ENCODE results near the gene ZC3H12A.

Gene ZC3H12A

GRCh38 chr1:37476460-37477197 lies 2.2 kb downstream of the ZC3H12A start:
- ChIA-PET POLR2A (interaction anchor here (0.6 to 4.6 kb wide), 7 partner anchors 9 to 1515 kb away, joined by 3 to 43 read pairs (median 4); partner anchors contain the start of genes MEAF6 and SNIP1), CTCF (interaction anchor here (1.0 to 10.7 kb wide), 4 partner anchors 9 to 38 kb away, joined by 4 to 127 read pairs (median 14); no protein-coding TSS in a partner anchor)
- peaks cover 0 to 62% of the 10 kb centered on the region in 2 experiments; a peak in 1 of 3 replicates for H3K36me3 ChIP-seq (ENCODE audit: control insufficient read depth in 2 of 2, insufficient read depth in 1 of 2, low read length in 2 of 2)
- H3K4me3 ChIP-seq (ENCODE audit: low read depth, low read length) = peak overlapping the region; percentile 71
- H3K27ac ChIP-seq (ENCODE audit: extremely low read depth, low read depth, low read length) = peak overlapping the region; percentile 37
- H3K4me1 ChIP-seq (ENCODE audit: control insufficient read depth, insufficient read depth, low read length) = peaks cover 14% of the 10 kb centered on the region
- H3K9me3 ChIP-seq (ENCODE audit: control insufficient read depth, insufficient read depth, low read depth, low read length) = no peaks in the 10 kb centered on the region
- TF ChIP-seq ZNF48 (tag by site-specific recombination; IDR thresholded peaks at IDR 0.05) (no peak), ZBTB44 (tag by site-specific recombination; IDR thresholded peaks at IDR 0.05) (no peak), ZNF174 (tag by site-specific recombination; IDR thresholded peaks at IDR 0.05) (no peak), ZNF792 (tag by site-specific recombination; IDR thresholded peaks at IDR 0.05) (no peak), ZSCAN18 (tag by site-specific recombination; IDR thresholded peaks at IDR 0.05) (no peak), ZNF544 (tag by site-specific recombination; IDR thresholded peaks at IDR 0.05) (no peak), ZNF146 (tag by site-specific recombination; IDR thresholded peaks at IDR 0.05) (no peak), ZNF76 (tag by site-specific recombination; IDR thresholded peaks at IDR 0.05; ENCODE audit: borderline replicate concordance, low read depth) (peak; percentile 71; the same call in 1 of the 2 replicates), ZNF639 (tag by site-specific recombination; IDR thresholded peaks at IDR 0.05) (0 out of 2 replicates have a peak, but pooled peaks have one; percentile 4), ZNF610 (tag by site-specific recombination; IDR thresholded peaks at IDR 0.05; ENCODE audit: borderline replicate concordance) (no peak), TSHZ1 (tag by site-specific recombination; IDR thresholded peaks at IDR 0.05; ENCODE audit: borderline replicate concordance) (no peak), ZNF518A (tag by site-specific recombination; conservative IDR thresholded peaks at IDR 0.05; ENCODE audit: low read depth) (no peak), YY1 (tag by site-specific recombination; IDR thresholded peaks at IDR 0.05) (no peak), ZNF449 (tag by site-specific recombination; IDR thresholded peaks at IDR 0.05) (no peak), ZNF248 (tag by site-specific recombination; IDR thresholded peaks at IDR 0.05) (no peak)
